Measurements from ENCODE around the gene TIPARP.
"Not testable (repeated sequence)": the region's sequence is repeated elsewhere in the genome, so short reads cannot be mapped to it uniquely, and the experiment has no call there.

Gene TIPARP

DNA sequence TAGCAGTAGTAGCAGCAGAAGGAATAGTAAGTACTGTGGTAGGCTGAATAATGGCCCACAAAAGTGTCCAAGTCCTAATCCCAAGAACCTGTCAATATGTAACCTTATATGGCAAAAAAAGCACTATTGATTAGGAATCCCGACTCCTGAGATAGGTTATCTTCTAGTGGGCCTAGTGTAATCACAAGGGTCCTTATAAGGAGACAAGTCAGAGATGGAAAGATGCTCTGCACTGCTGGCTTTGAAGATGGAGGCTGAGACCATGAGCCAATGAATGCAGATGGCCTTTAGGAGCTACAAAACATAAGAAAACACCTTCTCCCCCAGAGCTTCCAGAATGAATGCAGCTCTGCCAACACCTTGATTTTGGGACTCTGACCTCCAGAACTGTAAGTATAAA is 36.0 kb downstream of the TIPARP start:
- no peak for DNase-seq (ENCODE audit: low read depth in 2 of 2)

DNA sequence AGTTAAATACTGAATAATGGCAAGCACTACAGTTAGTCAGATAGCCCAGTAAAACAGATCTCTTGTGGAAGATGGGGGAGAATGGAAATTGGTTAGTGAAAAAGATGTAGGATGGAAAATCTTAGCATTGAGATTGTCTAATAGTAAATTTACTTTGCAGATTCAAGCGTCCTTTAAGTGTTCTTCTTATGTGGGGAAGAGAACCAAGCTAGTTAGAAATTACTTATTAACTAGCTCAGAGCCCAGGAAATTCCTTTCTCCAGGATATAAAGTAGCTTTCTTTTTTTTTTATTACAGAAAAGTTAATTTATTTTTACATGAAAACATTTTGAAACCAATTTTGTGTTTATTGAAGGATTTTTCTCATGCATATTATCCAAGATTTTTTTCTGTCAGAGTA is 36.7 kb downstream of the TIPARP start:
- no peak for DNase-seq (ENCODE audit: low read depth in 2 of 2)

DNA sequence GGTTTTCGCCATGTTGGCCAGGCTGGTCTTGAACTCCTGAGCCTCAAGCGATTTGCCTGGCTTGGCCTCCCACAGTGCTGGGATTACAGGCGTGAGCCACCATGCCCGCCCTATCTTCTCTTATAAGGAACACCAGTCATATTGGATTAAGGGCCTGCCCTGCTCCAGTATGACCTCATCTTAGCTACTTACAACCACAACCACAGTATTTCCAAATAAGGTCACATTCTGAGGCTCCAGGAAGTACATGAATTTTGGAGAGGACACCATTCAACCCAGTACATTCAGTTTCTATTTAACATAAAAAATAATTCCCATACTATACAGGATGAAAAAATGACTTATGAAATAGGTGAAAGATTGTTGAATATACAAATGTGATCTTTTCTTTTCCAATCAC is 37.6 kb downstream of the TIPARP start:
- DNase-seq (ENCODE audit: low read depth in 2 of 2), result not testable (repeated sequence)

DNA sequence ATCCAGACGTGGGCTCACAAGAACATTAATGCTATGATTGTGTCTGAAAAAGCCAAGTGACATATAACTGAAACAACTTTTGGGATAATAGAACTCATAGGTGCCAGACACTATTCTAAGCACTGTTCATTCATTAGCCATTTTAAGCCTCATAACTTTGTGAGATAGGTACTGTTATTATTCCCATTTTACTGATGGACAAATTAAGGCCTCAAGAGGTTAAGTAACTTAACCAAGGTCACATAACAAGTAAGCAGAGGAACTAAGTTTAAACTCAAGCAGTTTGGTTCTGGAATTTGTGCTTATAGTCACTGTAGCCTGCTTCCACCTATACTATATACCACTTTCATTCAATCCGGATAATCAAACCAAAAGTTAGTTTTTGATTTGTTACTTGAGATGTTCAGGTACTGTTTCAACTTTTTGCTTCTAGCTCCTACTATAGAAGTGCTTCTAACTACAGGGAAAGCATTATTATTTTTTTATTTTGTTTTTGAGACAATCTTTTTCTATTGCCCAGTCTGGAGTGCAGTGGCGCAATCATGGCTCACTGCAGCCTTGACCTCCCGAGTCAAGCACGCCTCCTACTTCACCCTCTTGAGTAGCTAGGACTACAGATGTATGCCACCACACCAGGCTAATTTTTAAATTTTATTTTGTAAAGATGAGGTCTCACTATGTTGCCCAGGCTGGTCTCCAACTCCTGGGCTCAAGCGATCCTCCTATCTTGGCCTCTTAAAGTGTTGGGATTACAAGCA is 41.9 kb downstream of the TIPARP start:
- DNase-seq (ENCODE audit: low read depth in 2 of 2), result no peak

DNA sequence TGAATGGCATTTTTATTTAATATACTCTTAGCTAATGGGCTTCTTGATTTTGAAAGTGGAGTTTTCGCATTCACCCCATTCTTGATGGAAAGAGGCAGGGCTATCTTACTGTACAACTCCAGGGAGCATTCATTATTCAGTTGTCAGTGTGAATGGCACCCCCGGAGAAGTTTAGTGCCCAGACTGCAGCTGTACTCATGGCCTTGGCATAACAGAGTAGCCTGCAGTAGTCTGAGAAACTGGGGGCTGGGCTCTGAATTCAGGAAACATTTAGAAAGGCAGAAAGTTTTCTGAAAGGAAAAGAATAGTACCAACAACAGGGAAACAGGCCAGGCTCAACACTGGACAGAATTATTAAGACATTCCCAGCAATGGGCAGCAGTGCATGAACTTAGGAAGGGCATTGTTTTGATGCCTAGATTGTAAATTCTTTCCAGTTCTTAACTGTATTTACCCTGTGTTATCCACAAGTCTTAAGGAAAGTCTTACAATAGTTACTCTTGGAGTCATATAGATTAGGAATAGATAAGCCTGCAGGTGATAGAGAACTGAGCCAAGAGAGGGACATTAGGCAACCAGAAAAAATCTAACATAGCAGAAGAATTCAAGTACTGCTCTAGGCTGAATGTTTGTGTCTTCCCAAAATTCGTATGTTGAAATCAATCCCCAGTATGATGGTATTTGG is 44.4 kb downstream of the TIPARP start:
- no peak for DNase-seq (ENCODE audit: low read depth in 2 of 2)

DNA sequence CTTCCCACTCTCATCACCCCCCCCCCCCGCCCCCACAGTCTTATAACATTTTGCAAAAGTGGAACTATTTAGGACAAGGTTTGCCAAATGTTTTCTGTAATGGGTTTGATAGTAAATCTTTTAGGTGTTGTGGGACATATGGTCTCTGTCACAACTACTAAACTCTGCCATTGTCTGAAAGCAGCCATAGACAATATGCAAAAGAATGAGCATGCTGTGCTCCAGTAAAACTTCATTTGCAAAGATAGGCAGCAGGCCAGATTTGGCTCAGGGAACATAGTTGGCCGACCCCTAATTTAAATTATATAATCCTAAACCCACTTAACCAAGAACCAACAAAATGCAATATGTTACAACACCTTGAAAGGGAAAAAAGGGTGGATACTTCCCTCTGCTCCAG is 46.4 kb downstream of the TIPARP start:
- no peak for DNase-seq (ENCODE audit: low read depth in 2 of 2)

DNA sequence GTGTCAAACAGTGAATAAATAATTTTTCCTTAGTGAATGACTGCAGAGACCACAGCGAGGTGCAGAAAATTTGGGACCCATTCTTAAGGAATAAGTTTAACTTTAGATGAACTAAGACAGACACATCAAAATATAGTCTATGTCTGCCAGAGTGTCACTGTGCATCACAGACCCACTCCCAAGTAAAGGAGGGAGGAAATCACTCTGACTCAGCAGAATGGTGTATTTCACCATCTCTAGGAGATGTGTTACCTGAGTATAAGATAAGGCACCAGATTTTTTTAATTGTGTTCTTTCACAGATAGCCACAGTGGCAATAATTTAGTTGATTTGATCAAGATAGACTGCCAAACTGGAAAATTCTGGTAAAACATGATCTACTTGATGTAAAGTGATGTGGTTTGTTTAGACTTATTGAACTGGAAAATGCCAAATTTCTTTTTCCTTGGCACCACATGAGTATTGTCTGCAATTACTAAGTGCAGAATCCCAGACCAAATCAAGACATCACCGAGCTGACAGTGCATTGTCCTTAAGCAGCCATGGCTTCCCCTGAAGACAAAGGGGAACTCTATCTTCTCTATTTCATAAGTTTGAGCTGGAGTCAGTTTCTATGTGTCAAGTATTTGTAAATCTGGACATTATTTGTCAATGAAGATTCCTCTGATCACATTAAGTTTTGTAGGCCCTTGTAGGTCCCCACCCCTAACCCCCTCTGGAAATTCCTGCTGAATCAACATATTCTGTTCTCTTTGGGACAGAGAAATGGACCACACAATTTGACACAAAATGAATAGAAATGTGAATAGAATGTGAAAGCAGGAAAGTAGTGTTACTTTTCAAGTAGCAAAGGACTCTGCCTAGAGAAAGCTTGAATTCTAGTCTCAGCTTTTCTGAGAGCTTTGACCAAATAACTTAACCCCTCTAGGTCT is 47.6 kb downstream of the TIPARP start:
- DNase-seq (ENCODE audit: low read depth in 2 of 2), result no peak

DNA sequence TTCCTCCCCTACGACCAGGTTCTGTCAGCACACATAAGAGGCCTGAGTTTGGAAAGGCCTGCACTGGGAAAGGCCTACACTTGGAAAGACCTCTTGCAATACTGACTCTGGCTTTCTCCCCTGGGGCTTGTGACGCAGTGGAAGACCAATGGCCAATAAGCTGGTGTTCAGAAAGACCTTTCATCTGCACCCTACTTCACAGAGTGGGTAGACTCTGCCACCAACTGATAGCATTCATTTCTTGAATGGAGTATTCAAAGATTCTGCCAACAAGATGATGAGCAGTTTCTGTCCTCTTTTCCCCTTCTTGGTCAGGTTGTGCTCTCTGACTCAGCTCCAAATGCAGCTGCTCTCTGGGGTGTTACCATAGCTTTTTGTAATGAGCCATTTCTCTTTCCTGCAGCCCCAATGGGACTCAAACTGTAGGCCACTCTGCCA is 48.8 kb downstream of the TIPARP start:
- no peak for DNase-seq (ENCODE audit: low read depth in 2 of 2)

DNA sequence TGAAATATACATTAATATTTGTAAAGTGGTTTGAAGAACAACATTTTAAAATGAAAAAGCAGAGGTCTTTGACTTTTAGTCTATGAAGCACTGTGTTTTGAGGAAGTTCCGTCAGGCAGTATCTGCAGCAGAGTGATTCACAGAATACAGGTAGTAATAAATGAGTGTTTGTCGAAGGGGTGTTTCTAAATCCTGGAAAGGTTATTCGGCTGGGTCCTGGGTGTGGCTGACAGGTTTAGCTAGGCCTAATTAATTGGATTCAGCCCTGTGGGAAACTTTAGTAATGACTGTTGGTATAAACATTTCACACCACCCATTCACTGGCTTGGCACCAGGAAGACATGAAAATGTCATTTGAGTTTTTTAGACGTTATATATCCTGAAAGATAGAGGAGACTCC is 51.3 kb downstream of the TIPARP start:
- no peak for DNase-seq (ENCODE audit: low read depth in 2 of 2)

DNA sequence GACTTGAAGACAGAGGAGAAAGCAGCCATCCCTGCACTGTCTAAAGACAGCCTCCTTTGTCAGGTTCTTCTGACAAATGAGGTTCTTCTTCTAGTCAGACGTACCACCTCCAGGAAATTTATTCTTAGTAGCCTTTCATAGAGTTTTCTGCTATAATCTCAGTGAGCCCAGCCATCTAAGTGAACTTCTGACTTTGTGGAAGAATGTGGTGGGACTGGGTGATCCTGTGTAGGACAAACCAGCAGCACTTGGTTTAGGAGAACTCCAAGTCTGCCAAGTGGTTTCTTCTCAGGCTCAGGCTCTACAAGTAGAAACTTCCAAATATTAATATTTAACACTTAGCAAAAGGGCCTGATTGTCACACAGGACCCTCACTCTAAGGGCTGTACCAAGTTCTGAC is 52.1 kb downstream of the TIPARP start:
- no peak for DNase-seq (ENCODE audit: low read depth in 2 of 2)

DNA sequence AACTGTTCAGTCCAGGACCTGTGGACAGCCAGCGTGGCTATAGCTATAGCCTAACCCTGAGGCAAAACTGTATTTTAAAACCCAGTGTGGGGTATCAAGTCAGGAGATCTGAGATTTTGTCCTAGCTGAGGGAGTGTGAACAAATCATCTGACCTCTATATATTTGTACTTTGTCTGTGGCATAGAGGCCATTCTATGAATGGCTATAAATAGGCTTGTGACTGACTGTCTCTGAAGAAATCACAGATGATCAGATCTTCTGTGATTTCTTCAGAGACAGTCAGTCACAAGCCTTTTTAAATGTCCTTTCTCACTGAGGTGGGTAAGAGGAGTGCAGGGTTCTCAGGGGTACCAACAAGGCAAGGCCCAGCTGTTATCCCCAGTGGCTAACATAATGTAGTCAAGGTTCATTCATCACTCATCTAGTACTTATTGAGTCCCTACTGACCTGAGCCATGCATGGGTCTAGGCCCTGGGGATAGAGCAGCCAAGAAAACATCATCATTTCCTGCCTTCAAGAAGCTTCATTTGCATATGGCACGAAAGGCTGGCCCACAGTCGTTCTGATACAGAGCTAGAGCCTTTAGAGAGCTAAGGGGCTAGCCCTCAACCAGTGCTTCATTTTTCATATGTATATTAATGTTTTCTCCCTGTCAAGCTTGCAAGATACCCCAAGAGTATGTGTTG is 53.3 kb downstream of the TIPARP start:
- DNase-seq (ENCODE audit: low read depth in 2 of 2), result no peak

DNA sequence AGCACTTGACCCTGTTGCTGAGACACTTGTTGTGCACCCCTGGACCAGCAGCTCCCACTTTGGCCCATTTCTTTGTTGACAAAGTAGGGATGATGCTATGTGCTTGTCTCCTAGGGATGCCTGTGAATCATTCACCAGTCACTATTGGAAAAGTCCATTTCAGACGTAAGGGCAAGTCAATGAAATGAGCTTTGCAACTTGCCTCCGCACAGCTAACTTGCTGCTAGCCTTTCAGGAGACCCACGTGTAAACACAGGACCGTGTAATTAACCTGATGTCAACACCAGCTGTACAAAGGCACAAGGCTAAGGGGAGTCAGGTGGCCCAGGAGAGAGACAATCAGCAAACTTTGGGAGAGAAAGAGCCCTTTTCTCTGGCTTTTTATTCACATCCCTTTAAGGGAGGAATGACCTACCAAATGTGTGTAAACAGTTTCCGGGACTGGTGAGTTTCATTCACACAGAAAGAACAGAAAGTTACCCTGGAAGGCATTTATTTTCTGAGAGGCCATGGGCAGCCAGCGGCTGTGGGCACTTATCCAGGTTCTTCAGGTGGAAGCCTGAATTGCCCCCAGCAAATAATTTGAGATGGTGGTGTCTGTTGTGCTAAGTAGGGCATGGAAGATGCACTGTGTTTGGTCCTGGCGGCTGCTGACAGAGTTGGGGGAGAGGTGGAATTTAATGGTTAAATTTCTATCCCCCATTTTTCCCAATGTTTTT is 54.0 kb downstream of the TIPARP start:
- DNase-seq (ENCODE audit: low read depth in 2 of 2), result no peak

DNA sequence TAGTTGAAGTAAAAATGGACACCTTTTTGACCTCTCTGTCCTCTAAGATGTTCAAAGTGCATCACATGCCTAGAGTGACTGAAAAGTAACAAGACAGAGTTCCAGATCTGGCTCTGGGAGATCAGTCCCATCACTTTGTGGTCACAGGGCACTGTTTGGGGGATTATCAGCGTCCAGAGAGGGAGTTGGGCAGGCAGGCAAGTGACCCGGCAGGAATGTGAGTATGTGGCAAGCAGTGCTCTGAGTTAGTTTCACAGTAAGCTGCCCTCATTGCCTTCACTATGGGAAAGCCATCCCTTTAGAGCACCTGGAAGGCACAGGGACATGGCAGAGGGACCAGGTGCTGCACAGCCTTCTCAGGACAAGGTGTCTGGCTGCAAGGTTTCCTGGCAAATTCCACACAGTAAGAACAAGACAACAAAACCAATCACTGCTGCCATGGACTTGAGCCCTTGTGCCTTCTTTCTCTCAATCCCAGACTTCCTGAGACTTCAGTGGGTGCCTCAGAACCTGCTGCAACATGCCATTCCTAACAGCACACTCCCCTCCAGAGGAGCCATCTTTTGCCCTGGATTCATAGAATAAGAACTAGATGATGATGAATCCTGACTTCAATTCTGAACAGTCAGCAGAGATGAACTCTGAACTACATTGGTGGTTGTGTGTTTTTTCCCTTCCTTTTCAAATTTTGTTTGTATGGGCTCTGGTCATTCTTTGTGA is 55.2 kb downstream of the TIPARP start:
- no peak for DNase-seq (ENCODE audit: low read depth in 2 of 2)

DNA sequence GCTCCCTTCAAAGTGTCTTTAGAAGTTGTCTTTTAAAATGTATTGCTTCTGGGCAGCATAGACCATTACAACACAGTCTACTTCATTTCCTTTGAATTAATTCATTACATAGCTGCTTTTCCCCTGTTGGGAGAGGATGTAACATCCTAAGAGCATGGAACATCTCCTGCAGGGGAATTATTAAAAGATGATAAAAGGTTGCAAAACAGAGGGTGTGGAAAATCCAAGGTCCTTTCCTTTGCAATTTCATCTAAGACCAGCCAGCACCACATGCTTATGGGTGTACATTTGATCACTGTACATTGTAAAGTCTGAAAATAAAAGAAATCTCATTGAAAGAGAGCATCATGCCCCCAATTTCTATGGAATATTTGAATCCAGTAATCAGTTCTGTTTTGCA is 57.4 kb downstream of the TIPARP start:
- no peak for DNase-seq (ENCODE audit: low read depth in 2 of 2)

DNA sequence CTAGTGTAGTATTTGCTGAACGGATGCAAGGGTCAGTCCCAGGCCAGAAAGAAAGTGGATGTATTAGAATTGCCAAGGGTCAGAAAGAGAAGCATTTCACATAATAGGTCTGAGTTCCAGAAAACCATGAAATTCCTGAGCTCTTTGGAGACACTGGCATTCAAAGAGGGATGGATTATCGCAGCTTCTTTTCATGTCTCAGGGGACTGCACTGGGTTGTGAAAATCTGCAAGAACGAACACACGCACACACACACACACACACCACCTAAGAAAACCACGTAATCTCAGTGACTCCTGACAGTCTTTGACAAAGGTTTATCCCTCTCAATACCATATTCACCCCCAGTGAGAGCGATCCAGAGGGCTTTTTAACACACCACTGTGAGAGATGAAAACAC is 57.9 kb downstream of the TIPARP start:
- no peak for DNase-seq (ENCODE audit: low read depth in 2 of 2)

DNA sequence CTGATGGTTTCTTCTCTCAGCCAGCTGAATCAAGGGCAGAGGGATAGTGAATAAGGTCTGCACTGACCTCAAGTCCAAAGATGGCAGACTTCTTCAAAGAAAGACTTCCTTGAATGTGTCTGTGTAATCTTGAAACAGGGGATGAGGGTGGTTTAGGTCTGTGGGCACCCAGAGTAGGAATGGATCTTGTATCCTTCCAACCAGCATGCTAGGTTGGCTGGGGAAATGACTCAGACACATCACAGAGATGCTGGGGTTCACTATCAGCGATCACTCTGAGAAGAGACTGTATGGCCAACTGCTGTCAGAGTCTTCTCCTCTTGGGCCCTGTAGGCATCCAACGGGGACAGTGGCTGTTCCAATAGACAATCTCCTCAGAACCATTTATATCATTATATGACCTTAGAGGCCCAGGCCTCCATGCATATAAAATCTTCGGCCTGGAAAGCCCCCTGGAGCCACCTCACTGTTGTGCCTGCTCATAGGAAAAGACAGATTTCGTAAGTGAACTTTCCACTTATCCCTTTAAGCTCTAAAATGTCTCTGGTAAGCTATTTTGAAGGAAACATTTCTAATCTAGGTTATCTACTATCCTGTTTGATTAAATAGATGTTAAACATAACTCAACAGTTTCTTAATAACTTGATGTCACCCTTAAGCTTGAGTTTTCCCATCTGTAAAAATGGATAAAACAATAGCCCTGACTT is 58.5 kb downstream of the TIPARP start:
- no peak for DNase-seq (ENCODE audit: low read depth in 2 of 2)

DNA sequence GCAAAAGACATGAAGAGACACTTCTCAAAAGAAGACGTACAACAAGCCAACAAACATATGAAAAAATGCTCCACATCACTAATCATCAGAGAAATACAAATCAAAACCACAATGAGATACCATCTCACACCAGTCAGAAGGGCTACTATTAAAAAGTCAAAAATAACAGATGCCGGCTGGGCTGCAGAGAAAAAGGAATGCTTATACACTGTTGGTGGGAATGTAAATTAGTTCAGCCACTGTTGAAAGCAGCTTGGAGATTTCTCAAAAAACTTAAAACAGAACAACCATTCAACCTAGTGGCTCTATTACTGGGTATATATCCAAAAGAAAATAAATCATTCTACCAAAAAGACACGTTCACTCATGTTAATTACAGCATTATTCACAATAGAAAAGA is 60.3 kb downstream of the TIPARP start:
- not testable (repeated sequence) for DNase-seq (ENCODE audit: low read depth in 2 of 2)

DNA sequence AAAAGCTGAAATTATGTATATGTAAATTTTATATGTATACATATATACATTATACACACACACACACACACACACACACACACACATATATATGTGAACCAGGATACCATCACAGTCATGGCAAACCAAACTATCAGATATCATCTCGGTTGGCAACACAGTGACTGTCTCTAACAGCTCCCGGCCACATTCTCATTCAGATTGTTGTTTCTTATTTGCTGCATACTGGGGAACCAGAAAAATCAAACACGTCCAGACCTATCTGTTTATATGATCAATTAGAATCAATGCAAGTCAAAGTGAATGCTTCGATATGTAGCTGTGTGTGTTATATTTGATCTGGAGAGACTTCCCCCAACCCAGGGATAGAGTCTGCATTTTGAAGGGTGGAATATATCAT is 61.1 kb downstream of the TIPARP start:
- no peak for DNase-seq (ENCODE audit: low read depth in 2 of 2)

DNA sequence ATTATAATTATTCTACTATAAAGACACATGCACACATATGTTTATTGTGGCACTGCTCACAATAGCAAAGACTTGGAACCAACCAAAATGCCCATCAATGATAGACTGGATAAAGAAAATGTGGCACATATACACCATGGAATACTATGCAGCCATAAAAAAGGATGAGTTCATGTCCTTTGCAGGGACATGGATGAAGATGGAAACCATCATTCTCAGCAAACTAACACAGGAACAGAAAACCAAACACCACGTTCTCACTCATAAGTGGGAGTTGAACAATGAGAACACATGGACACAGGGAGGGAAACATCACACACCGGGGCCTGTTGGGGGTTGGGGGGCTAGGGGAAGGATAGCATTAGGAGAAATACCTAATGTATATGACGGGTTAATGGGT is 62.7 kb downstream of the TIPARP start:
- DNase-seq (ENCODE audit: low read depth in 2 of 2), result not testable (repeated sequence)

DNA sequence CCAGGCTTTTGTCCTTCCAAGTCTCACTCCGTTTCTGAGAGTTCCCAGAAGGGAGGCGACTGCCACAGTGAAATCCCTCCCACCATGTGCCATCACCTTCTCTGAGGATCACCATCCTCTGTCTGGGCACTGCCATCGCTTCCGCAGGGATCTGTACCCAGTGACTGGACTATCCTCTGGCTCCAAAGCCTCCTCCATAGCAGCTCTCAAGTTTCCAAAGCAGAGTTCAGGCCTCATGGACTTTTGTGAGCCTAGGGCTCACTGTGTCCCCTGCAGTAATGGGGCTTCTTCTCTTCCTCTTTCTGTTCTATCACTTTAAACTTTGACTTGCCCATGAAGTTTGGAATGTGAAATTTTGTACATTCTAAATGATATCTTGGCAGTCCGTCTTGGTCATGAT is 63.9 kb downstream of the TIPARP start:
- no peak for DNase-seq (ENCODE audit: low read depth in 2 of 2)
